GM19043 (cell line): ENCODE data around the gene MYLK2.

Experiments used
- ATAC-seq: cut with Tn5 transposase; IDR thresholded peaks from one replicate; pipeline ENCODE4 v1.9.1; 2021; ENCODE audit warnings: low read depth; ENCODE audit not compliant: unreplicated experiment

Gene MYLK2

GRCh38 chr20:31849306-31849930, 30.3 kb downstream of the MYLK2 start:
- ATAC-seq: no peak

- ATAC-seq: no peak
Measured at GRCh38 chr20:31851240-31851955, 32.2 kb downstream of the MYLK2 start.

GRCh38 chr20:31853481-31853880, 34.3 kb downstream of the MYLK2 start:
- ATAC-seq: no peak

GRCh38 chr20:31856516-31856915, 37.4 kb downstream of the MYLK2 start:
- ATAC-seq: no peak

- peak; percentile 67 for ATAC-seq
Measured at GRCh38 chr20:31857861-31858759, 39.0 kb downstream of the MYLK2 start.

- ATAC-seq: no peak
Measured at GRCh38 chr20:31858760-31859083, 39.6 kb downstream of the MYLK2 start.

- ATAC-seq: no peak
Measured at GRCh38 chr20:31859266-31859997, 40.3 kb downstream of the MYLK2 start.

GRCh38 chr20:31859998-31860380, 40.8 kb downstream of the MYLK2 start:
- ATAC-seq: no peak

- no peak for ATAC-seq
Measured at GRCh38 chr20:31860390-31861134, 41.4 kb downstream of the MYLK2 start.

- ATAC-seq: no peak
Measured at GRCh38 chr20:31861135-31861384, 41.9 kb downstream of the MYLK2 start.

- no peak for ATAC-seq
Measured at GRCh38 chr20:31861385-31862156, 42.4 kb downstream of the MYLK2 start.

- no peak for ATAC-seq
Measured at GRCh38 chr20:31862157-31862470, 43.0 kb downstream of the MYLK2 start.

GRCh38 chr20:31862506-31862905, 43.4 kb downstream of the MYLK2 start:
- ATAC-seq: no peak

GRCh38 chr20:31863296-31864085, 44.3 kb downstream of the MYLK2 start:
- ATAC-seq: no peak

GRCh38 chr20:31864521-31865400, 45.6 kb downstream of the MYLK2 start:
- ATAC-seq: no peak

GRCh38 chr20:31866221-31866620, 47.1 kb downstream of the MYLK2 start:
- ATAC-seq: no peak

- ATAC-seq: no peak
Measured at GRCh38 chr20:31868853-31869672, 49.9 kb downstream of the MYLK2 start.

GRCh38 chr20:31869673-31869941, 50.5 kb downstream of the MYLK2 start:
- no peak for ATAC-seq
